GM18909 (cell line): ENCODE data around the gene NOS1AP.
"Not testable (repeated sequence)": the region's sequence is repeated elsewhere in the genome, so short reads cannot be mapped to it uniquely, and the experiment has no call there.

Source experiments
- ATAC-seq: cut with Tn5 transposase; IDR thresholded peaks from one replicate; pipeline ENCODE4 v1.9.1; 2021; ENCODE audit warnings: mild to moderate bottlenecking; ENCODE audit not compliant: unreplicated experiment, poor library complexity

The NOS1AP gene

GRCh38 chr1:162351874-162352273, 282.4 kb downstream of the NOS1AP start:
- ATAC-seq = not testable (repeated sequence)

GRCh38 chr1:162353078-162353477, 283.6 kb downstream of the NOS1AP start:
- ATAC-seq = no peak

DNA sequence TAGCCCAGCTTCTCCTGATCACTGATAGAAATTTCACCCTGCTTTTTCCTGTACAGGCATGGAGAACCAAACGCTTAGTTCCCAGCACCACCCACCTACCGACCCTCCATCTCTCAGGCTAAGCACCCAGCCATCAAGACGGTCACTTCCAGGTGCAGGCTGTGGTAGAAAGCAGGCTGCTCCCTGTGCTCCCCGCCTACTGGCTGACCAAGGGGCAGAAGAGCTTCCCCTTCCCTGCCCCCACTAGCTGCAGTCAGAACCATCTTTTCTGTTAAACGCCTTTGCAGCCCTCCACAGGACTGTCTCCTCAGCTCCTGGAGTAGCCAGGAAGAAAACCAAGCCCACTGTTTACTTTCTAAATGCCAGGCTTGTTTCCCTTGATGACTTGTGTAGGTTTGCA, 284.2 kb downstream of the NOS1AP start:
- ATAC-seq = no peak

DNA sequence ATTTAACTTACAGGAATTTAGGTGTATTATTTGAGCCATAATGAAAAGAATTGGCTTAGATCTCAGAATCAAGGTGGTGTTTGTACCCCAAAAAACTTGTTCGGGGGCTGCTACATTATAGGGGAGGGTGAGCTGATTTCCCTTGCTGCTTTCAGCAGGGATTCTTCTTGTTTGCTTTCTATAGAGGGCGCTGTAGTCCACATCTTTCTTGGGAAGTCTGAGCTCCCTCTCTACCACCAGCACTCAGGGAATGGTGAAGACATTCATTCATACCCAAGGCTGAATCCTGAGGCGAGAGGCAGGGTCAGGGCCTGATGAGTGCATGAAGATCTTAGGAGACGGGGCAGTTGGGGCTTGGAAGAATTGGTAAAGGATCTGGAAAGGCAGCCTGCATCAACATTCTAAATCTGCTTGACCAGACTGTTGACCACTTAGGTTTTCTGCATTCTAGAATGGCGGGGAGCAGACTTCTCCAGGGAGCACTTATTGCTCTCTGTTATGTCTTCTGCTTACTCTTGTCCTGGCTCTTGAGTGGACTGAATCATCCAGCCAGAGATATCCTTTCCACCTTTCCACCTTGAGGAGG, 288.3 kb downstream of the NOS1AP start:
- ATAC-seq = no peak

- no peak for ATAC-seq
Observed at GRCh38 chr1:162358928-162359327, 289.4 kb downstream of the NOS1AP start.

GRCh38 chr1:162359523-162360236, 290.2 kb downstream of the NOS1AP start:
- ATAC-seq = no peak

DNA sequence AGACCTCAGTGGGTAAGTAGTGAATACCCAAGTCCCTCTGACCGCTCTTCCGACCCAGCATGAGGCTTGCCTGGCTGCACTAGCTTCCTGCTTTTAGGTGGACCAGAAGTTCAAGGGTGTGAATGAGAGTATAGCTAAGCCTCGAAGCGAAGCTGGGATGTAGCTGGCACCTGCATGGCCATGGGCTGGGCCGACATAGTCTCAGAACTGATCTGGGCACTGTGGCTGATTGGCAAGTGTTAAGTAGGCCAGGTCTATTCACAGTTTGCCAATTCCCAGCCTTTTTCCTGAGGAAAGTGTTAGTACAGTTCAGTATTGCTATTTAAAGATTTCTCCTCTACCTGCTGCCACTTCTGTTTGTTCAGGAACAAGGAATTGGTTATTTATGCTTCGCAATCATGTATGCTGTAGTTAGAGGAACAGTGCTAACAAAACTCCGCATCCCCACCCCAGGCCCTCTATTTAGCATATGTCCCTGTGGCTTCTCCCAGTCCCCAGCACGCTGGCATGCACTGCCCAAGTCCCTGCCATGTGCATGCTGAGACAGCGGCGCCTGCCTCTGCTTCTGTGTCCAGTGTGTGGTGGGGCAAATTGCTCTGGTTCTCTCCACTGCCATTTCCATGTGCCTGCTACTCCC, 290.9 kb downstream of the NOS1AP start:
- ATAC-seq = no peak

DNA sequence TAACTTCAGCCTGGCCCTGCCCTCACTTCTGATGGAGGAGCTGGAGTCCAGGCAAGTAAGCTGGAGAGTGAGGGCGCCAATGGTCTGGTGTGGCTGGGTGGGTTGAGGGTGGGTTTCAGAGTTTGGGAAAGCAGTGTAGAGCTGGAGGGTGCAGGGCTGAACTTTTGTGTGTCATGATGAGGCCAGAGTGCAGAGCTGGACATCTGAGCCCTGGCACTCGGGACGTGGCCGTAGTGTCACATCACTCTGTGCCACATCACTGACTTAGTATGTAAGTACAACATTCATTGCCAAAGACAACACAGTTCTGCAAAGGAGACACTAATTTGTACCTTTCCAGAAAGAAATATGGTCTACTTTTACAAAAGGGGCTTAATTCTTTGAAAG, 291.4 kb downstream of the NOS1AP start:
- ATAC-seq = no peak

GRCh38 chr1:162361349-162361748, 291.9 kb downstream of the NOS1AP start:
- ATAC-seq = peak; percentile 55

DNA sequence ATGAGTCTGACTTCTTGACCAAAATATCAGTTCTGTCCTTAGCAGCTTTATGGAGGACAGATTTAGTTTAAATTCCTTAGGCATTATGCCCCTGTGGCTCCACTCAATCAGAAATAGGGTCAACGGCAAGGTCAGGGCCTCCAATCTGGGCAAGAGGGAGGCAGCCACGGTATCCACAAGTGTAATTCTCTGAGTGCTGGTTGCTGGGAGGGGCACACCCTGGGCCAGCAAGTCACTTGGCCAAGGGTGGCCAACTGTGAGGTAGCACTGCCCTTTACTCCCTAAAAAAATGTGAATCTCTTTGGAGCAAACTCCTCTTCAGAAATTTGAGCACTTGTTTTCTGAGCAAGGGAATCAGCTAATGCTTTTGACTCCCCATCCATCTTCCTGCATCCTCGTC, 294.3 kb downstream of the NOS1AP start:
- ATAC-seq = no peak

GRCh38 chr1:162364498-162364897, 295.0 kb downstream of the NOS1AP start:
- ATAC-seq = no peak

- ATAC-seq = no peak
Observed at GRCh38 chr1:162365284-162366020, 296.0 kb downstream of the NOS1AP start.

DNA sequence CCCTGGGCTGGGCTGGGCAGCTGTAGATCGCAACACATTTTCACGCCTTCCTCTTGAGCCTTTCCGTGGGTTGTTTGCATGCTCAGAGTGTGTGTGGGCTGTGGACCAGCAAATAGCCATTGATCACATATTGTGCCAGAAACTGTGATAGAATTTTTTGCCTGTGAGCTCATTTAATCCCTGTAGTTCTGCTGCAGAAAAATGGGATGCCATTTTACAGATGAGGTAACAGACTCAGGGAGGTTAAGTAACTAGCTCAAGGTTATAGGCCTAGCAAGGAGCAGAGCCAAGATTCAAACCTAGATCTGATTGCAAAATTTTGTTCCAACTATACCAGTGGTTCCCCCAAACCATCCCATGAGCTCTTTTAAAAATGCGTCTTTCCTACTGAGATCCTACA, 296.7 kb downstream of the NOS1AP start:
- no peak for ATAC-seq

DNA sequence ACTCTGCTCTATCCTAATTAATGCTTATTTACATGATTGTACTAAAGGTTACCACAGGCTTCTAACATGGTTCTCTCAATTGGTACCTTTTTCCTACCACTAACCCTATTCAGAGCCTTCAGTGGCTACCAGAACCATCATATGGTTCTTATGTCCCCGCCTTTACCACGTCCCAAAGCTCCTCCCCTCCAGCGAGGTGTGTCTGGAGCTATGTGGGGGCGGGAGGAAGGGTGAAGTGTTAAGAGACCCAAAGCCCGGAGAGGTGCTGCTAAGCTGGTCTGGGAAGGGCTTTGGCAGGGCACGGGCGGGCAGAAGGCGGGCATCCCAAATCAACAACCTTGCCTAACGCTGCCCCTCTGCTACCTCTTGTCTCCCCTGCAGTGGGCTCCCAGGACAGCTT, 297.2 kb downstream of the NOS1AP start:
- ATAC-seq = no peak

DNA sequence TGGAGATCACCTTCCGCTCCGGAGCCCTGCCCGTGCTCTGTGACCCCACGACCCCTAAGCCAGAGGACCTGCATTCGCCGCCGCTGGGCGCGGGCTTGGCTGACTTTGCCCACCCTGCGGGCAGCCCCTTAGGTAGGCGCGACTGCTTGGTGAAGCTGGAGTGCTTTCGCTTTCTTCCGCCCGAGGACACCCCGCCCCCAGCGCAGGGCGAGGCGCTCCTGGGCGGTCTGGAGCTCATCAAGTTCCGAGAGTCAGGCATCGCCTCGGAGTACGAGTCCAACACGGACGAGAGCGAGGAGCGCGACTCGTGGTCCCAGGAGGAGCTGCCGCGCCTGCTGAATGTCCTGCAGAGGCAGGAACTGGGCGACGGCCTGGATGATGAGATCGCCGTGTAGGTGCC, 297.6 kb downstream of the NOS1AP start:
- no peak for ATAC-seq

GRCh38 chr1:162367772-162368171, 298.3 kb downstream of the NOS1AP start:
- no peak for ATAC-seq

- no peak for ATAC-seq
Observed at GRCh38 chr1:162368451-162368850, 299.0 kb downstream of the NOS1AP start.

GRCh38 chr1:162369571-162369970, 300.1 kb downstream of the NOS1AP start:
- ATAC-seq = no peak

GRCh38 chr1:162370161-162370560, 300.7 kb downstream of the NOS1AP start:
- ATAC-seq = no peak

DNA sequence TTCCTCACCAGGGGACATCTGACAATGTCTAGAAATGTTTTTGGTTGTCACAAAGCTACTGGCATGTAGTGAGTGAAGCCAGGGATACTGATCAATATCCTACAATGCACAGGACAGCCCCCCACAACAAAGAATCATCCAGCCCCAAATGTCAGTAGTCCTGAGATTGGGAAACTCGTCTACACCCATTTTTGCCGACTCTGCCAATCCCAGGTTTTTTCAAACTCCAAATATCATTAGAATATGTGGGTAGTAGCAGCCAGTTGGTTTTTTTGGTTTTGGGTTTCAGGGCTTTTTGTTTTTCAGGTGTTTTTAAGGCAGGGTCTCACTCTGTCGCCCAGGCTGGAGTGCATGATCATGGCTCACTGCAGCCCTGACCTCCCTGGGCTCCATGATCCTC, 301.2 kb downstream of the NOS1AP start:
- ATAC-seq = no peak

DNA sequence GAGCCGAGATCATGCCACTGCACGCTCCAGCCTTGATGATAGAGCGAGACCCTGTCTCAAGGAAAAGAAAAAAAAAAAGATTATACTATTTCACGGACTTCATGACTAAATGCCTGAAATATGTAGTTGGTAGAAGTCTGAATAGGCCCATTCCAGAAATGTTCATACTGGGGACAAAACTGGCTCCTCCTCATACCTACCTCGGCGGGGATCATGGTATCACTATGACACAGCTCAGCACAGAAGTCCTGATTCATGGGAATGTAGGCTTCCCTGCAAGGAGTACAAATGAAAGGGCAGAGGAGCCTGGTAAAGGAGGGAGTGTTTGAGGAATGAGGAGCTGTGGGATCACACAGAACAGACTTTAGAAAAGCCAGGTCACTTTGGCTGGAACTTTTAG, 302.1 kb downstream of the NOS1AP start:
- ATAC-seq = no peak
